ENCODE measurements around the gene USH2A. TPM values are rescaled to one million over a fixed set of nuclear protein-coding genes. Genes with fewer than 3 reads are reported as not detected.

USH2A gene
- total RNA-seq, 4 donors from 2014 or later = under 0.01 TPM; not detected in 3

DNA sequence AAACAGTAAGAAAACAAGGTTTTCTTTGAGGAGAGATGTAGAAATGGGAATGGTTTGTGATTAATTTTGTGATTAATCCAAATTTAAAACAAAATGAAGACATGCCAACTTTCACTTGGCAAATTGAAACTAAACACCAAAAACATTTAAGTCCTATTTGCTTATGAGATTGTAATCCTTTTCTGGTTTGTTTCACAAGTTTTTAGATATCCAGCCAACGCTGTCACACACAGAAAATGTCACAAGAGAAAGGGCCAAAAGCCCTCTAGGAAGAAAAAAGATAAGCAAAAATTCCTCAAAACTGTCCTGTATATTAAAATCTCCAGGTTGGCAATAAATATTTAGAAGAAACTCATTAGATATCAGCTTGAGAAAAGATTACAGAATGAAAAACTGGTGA, 2.5 kb downstream of the USH2A start:
- no peak for DNase-seq
- H3K4me1 ChIP-seq = no peaks in the 10 kb centered on the region
- no peaks in the 10 kb centered on the region for H3K27me3 ChIP-seq
- H3K4me3 ChIP-seq = no peak overlapping the region
- H3K9me3 ChIP-seq = no peaks in the 10 kb centered on the region
- no peaks in the 10 kb centered on the region for H3K36me3 ChIP-seq
- in situ Hi-C loops (cut with MboI; ENCODE audit: low pct_ligation_motif_present in 1 of 4, low pct_unique_long_range_greater_than_20kb in 1 of 4, low sequenced_read_pairs in 3 of 4) (no loop called here), intact Hi-C loops (cut with DNase I; ENCODE audit: low total_unique reads) (no loop called here)
- WGBS, 2 donors (ENCODE audit: low coverage in 1 of 2) = 57 to 89% methylated on average over 1 of the region's 1 CpG
- no peak for TF ChIP-seq EP300 (IDR thresholded peaks at IDR 0.05; ENCODE audit: low read depth)
- no peak for TF ChIP-seq POLR2A (IDR thresholded peaks at IDR 0.05)
- no peak for TF ChIP-seq CTCF (IDR thresholded peaks at IDR 0.05)
- no peak for TF ChIP-seq POLR2AphosphoS5 (IDR thresholded peaks at IDR 0.05)
- H3K27ac ChIP-seq = no peak overlapping the region

DNA sequence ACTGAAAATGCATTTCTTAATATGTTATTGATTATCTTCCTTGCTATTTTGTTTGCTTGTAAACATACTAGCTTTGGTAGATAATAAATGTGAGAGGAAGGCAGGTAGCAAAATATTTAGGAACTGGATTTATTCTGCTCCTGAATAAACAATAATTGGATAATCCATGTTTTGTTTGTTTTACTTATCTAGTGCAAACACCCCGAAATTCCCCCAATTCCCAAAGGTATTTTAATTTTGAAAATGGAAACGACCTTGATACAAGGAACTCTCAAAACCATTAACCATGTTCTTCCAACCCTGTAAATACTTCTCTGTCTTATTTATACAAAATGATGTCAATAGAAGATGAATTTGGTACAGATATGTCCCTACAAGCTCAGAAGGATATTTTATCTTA, 3.0 kb downstream of the USH2A start:
- 25 to 27% methylated on average over 2 of the region's 2 CpGs for WGBS, 2 donors (ENCODE audit: low coverage in 1 of 2)
- Histone ChIP-seq H3K4me1 (no peaks in the 10 kb centered on the region), H3K27ac (no peak overlapping the region), H3K9me3 (no peaks in the 10 kb centered on the region), H3K4me3 (no peak overlapping the region), H3K36me3 (no peaks in the 10 kb centered on the region), H3K27me3 (no peaks in the 10 kb centered on the region)
- TF ChIP-seq POLR2A (IDR thresholded peaks at IDR 0.05) = no peak
- in situ Hi-C loops (cut with MboI; ENCODE audit: low pct_ligation_motif_present in 1 of 4, low pct_unique_long_range_greater_than_20kb in 1 of 4, low sequenced_read_pairs in 3 of 4) = no loop called here
- intact Hi-C loops (cut with DNase I; ENCODE audit: low total_unique reads) = no loop called here
- no peak for DNase-seq

DNA sequence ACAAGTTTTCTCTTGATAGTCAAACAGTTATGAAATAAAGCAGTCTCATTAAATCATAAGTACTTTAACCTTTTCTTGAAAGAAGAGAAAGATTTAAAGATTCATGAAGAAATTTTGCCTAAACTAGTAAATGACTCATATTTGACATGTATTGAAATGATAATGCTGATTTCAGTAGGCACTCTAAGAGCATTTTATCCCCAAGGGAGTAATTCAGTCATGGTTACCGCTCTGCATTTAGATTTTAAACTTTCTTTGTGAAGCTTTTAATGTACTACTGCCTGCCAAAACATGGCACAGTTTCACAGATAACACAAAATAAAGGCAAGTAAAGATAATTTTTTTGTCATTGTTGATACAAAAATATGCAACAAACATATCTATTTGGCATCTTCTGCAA, 6.8 kb downstream of the USH2A start:
- H3K4me1 ChIP-seq = no peaks in the 10 kb centered on the region
- H3K9me3 ChIP-seq = no peaks in the 10 kb centered on the region
- WGBS, 2 donors (ENCODE audit: low coverage in 1 of 2) = 50 to 74% methylated on average over 1 of the region's 1 CpG
- no peak for DNase-seq
- intact Hi-C loops (cut with DNase I; ENCODE audit: low total_unique reads) (no loop called here), in situ Hi-C loops (cut with MboI; ENCODE audit: low pct_ligation_motif_present in 1 of 4, low pct_unique_long_range_greater_than_20kb in 1 of 4, low sequenced_read_pairs in 3 of 4) (no loop called here)
- TF ChIP-seq CTCF (IDR thresholded peaks at IDR 0.05) (no peak), POLR2AphosphoS5 (IDR thresholded peaks at IDR 0.05) (no peak), EP300 (IDR thresholded peaks at IDR 0.05; ENCODE audit: low read depth) (no peak), POLR2A (IDR thresholded peaks at IDR 0.05) (no peak)
- H3K4me3 ChIP-seq = no peak overlapping the region
- no peak overlapping the region for H3K27ac ChIP-seq
- H3K36me3 ChIP-seq = no peaks in the 10 kb centered on the region
- H3K27me3 ChIP-seq = no peaks in the 10 kb centered on the region

DNA sequence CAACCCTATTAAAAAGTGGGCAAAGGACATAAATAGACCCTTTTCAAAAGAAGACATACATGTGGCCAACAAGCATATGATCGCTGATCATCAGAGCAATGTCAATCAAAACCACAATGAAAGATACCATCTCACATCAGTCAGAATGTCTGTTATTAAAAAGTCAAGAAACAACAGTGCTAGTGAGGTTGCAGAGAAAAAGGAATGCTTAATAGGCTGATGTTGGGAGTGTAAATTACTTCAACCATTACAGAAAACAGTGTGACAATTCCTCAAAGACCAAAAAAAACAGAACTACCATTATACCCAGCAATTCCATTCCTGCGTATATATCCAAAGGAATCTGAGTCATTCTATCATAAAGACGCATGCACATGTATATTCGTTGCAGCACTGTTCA, 13.2 kb downstream of the USH2A start:
- TF ChIP-seq CTCF (IDR thresholded peaks at IDR 0.05) = no peak
- TF ChIP-seq POLR2AphosphoS5 (IDR thresholded peaks at IDR 0.05) = no peak
- TF ChIP-seq POLR2A (IDR thresholded peaks at IDR 0.05) = no peak
- no peak for TF ChIP-seq EP300 (IDR thresholded peaks at IDR 0.05; ENCODE audit: low read depth)
- intact Hi-C loops (cut with DNase I; ENCODE audit: low total_unique reads) = no loop called here
- in situ Hi-C loops (cut with MboI; ENCODE audit: low pct_ligation_motif_present in 1 of 4, low pct_unique_long_range_greater_than_20kb in 1 of 4, low sequenced_read_pairs in 3 of 4) = no loop called here
- Histone ChIP-seq H3K4me3 (no peak overlapping the region), H3K27me3 (no peaks in the 10 kb centered on the region), H3K36me3 (no peaks in the 10 kb centered on the region), H3K27ac (no peak overlapping the region), H3K4me1 (no peaks in the 10 kb centered on the region), H3K9me3 (no peaks in the 10 kb centered on the region)
- WGBS, 2 donors (ENCODE audit: low coverage in 1 of 2) = 87 to 98% methylated on average over 4 of the region's 4 CpGs
- DNase-seq = no peak

GRCh38 chr1:216390956-216391355, 32.3 kb downstream of the USH2A start:
- no peak overlapping the region for H3K27ac ChIP-seq
- intact Hi-C loops (cut with DNase I; ENCODE audit: low total_unique reads) (no loop called here), in situ Hi-C loops (cut with MboI; ENCODE audit: low pct_ligation_motif_present in 1 of 4, low pct_unique_long_range_greater_than_20kb in 1 of 4, low sequenced_read_pairs in 3 of 4) (no loop called here)
- no peak overlapping the region for H3K4me3 ChIP-seq
- no peaks in the 10 kb centered on the region for H3K36me3 ChIP-seq
- no peak for DNase-seq
- 76 to 94% methylated on average over 2 to 3 of the region's 3 CpGs for WGBS, 2 donors (ENCODE audit: low coverage in 1 of 2)
- no peaks in the 10 kb centered on the region for H3K4me1 ChIP-seq
- H3K9me3 ChIP-seq = no peaks in the 10 kb centered on the region
- H3K27me3 ChIP-seq = no peaks in the 10 kb centered on the region
- TF ChIP-seq POLR2A (IDR thresholded peaks at IDR 0.05) (no peak), CTCF (IDR thresholded peaks at IDR 0.05) (no peak), EP300 (IDR thresholded peaks at IDR 0.05; ENCODE audit: low read depth) (no peak), POLR2AphosphoS5 (IDR thresholded peaks at IDR 0.05) (no peak)

Measured in transverse colon (tissue), 4 donors.